ENCODE data around the gene MMADHC. TPM values are rescaled to one million over a fixed set of nuclear protein-coding genes. Genes with fewer than 3 reads are reported as not detected.

The MMADHC gene
- total RNA-seq, 1 experiment from 2014 or later: 126 TPM

DNA sequence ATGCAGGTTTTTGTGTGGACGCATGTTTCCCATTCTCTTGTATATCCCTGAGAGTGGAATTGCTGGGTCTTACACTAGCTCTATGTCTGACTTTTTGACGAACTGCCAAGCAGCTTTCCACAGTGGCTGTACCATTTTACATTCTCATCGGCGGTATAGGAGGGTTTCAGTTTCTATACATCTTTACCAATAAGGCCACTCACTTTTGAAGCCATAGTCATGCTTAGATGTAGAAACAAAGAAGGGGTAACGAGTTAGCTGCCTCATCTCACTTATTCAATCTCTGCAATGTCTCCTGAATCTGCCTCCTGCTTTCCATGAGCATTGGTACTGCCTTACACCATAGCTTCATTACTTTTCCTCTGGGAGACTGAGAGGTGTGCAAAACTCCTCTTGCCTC is 47.4 kb downstream of the MMADHC start:
- TF ChIP-seq JAZF1 (CRISPR knock-in tag; IDR thresholded peaks at IDR 0.05): no peak
- TF ChIP-seq, protein P1, sequence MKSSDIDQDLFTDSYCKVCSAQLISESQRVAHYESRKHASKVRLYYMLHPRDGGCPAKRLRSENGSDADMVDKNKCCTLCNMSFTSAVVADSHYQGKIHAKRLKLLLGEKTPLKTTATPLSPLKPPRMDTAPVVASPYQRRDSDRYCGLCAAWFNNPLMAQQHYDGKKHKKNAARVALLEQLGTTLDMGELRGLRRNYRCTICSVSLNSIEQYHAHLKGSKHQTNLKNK (CRISPR knock-in tag; IDR thresholded peaks at IDR 0.05): no peak
- TF ChIP-seq GRHL2 (CRISPR knock-in tag; IDR thresholded peaks at IDR 0.05; ENCODE audit: insufficient replicate concordance, severe bottlenecking): no peak
- TF ChIP-seq ZBTB21 (CRISPR knock-in tag; IDR thresholded peaks at IDR 0.05; ENCODE audit: borderline replicate concordance): no peak
- TF ChIP-seq, protein P2, sequence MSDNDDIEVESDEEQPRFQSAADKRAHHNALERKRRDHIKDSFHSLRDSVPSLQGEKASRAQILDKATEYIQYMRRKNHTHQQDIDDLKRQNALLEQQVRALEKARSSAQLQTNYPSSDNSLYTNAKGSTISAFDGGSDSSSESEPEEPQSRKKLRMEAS (CRISPR knock-in tag; IDR thresholded peaks at IDR 0.05): no peak
- no peak for TF ChIP-seq ZNF671 (CRISPR knock-in tag; IDR thresholded peaks at IDR 0.05)
- TF ChIP-seq ZNF396 (CRISPR knock-in tag; IDR thresholded peaks at IDR 0.05; ENCODE audit: borderline replicate concordance): no peak
- TF ChIP-seq SOX15 (CRISPR knock-in tag; IDR thresholded peaks at IDR 0.05): no peak
- TF ChIP-seq RORB (CRISPR knock-in tag; IDR thresholded peaks at IDR 0.05): no peak
- TF ChIP-seq MYBL2 (CRISPR knock-in tag; IDR thresholded peaks at IDR 0.05): no peak
- no peak for TF ChIP-seq ATF1 (CRISPR knock-in tag; IDR thresholded peaks at IDR 0.05)
- TF ChIP-seq FOXJ3 (CRISPR knock-in tag; IDR thresholded peaks at IDR 0.05; ENCODE audit: borderline replicate concordance): no peak
- TF ChIP-seq, protein P3, sequence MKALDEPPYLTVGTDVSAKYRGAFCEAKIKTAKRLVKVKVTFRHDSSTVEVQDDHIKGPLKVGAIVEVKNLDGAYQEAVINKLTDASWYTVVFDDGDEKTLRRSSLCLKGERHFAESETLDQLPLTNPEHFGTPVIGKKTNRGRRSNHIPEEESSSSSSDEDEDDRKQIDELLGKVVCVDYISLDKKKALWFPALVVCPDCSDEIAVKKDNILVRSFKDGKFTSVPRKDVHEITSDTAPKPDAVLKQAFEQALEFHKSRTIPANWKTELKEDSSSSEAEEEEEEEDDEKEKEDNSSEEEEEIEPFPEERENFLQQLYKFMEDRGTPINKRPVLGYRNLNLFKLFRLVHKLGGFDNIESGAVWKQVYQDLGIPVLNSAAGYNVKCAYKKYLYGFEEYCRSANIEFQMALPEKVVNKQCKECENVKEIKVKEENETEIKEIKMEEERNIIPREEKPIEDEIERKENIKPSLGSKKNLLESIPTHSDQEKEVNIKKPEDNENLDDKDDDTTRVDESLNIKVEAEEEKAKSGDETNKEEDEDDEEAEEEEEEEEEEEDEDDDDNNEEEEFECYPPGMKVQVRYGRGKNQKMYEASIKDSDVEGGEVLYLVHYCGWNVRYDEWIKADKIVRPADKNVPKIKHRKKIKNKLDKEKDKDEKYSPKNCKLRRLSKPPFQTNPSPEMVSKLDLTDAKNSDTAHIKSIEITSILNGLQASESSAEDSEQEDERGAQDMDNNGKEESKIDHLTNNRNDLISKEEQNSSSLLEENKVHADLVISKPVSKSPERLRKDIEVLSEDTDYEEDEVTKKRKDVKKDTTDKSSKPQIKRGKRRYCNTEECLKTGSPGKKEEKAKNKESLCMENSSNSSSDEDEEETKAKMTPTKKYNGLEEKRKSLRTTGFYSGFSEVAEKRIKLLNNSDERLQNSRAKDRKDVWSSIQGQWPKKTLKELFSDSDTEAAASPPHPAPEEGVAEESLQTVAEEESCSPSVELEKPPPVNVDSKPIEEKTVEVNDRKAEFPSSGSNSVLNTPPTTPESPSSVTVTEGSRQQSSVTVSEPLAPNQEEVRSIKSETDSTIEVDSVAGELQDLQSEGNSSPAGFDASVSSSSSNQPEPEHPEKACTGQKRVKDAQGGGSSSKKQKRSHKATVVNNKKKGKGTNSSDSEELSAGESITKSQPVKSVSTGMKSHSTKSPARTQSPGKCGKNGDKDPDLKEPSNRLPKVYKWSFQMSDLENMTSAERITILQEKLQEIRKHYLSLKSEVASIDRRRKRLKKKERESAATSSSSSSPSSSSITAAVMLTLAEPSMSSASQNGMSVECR (CRISPR knock-in tag; IDR thresholded peaks at IDR 0.05; ENCODE audit: borderline replicate concordance): no peak
- TF ChIP-seq, protein P4, sequence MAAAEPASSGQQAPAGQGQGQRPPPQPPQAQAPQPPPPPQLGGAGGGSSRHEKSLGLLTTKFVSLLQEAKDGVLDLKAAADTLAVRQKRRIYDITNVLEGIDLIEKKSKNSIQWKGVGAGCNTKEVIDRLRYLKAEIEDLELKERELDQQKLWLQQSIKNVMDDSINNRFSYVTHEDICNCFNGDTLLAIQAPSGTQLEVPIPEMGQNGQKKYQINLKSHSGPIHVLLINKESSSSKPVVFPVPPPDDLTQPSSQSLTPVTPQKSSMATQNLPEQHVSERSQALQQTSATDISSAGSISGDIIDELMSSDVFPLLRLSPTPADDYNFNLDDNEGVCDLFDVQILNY (CRISPR knock-in tag; IDR thresholded peaks at IDR 0.05): no peak
- no peak for ATAC-seq
- CTCF ChIA-PET: no interaction called here

DNA sequence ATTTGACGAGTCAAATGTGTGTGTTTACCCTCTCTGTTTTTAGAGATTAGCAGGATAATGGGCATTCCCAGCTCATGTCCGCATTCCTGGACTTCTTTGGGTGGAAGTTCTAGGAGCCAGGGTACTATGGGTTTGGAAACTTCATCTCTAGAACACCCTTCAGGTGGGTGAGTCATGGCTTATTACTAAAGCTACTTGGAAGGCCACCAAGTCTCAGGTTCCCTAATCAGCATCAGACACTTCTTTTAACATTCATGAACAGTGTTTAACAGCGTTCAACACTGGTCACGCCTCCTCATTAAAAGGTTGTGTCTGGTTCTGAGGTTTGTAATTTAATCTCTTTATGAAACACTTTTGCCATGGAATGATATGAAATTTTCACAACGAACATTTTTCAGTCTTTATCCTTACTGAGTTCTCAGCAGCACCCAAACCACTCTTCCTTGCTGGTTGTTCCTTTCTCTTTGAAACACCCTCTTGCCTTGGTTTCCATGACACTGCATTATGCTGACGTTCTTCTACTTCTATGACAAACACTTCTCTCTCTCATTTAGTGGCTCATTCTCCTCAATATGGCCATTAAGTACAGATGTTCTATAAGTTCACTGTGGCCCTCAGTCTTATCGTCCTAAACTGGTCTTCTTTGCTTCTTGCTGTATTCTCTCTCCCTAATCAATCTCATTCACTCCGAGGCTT is 49.3 kb downstream of the MMADHC start:
- H3K27me3 Mint-ChIP-seq (ENCODE audit: low read depth): no peaks in the 10 kb centered on the region; the same call in 1 of the 2 replicates
- H3K4me3 Mint-ChIP-seq: no peak overlapping the region
- ChIA-PET POLR2A (no interaction called here), CTCF (no interaction called here)
- no peaks in the 10 kb centered on the region for H3K36me3 Mint-ChIP-seq
- no peak overlapping the region for H3K27ac Mint-ChIP-seq
- DNase-seq (ENCODE audit: low spot score) (no peak), ATAC-seq (no peak)
- no peaks in the 10 kb centered on the region for H3K4me1 Mint-ChIP-seq
- peaks cover 3% of the 10 kb centered on the region; the same call in 1 of the 2 replicates for H3K9me3 Mint-ChIP-seq
- TF ChIP-seq KAT7 (CRISPR knock-in tag; IDR thresholded peaks at IDR 0.05; ENCODE audit: borderline replicate concordance): no peak
- TF ChIP-seq, protein P5, sequence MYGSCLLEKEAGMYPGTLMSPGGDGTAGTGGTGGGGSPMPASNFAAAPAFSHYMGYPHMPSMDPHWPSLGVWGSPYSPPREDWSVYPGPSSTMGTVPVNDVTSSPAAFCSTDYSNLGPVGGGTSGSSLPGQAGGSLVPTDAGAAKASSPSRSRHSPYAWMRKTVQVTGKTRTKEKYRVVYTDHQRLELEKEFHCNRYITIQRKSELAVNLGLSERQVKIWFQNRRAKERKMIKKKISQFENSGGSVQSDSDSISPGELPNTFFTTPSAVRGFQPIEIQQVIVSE (CRISPR knock-in tag; IDR thresholded peaks at IDR 0.05; ENCODE audit: borderline replicate concordance): no peak

More for the DNA sequence above, 47.4 kb downstream of the MMADHC start:
- no peaks in the 10 kb centered on the region for H3K36me3 Mint-ChIP-seq
- H3K9me3 Mint-ChIP-seq: peaks cover 3% of the 10 kb centered on the region; the same call in 1 of the 2 replicates
- no peaks in the 10 kb centered on the region; the same call in 1 of the 2 replicates for H3K27me3 Mint-ChIP-seq (ENCODE audit: low read depth)
- no peak overlapping the region for H3K4me3 Mint-ChIP-seq
- no peak for DNase-seq (ENCODE audit: low spot score)
- H3K4me1 Mint-ChIP-seq: no peaks in the 10 kb centered on the region
- POLR2A ChIA-PET: no interaction called here
- no peak overlapping the region for H3K27ac Mint-ChIP-seq

Data from WTC11 (cell line).